GM19324 (cell line): ENCODE results near the gene FCN3.

Experiments used
- ATAC-seq: cut with Tn5 transposase; IDR thresholded peaks from one replicate; pipeline ENCODE4 v1.9.1; 2021; ENCODE audit warnings: mild to moderate bottlenecking, moderate library complexity; ENCODE audit not compliant: unreplicated experiment, low FRiP score

The FCN3 gene

GRCh38 chr1:27381969-27382762 is 7.5 kb upstream of the FCN3 start:
- no peak for ATAC-seq

GRCh38 chr1:27380766-27381733 is 6.4 kb upstream of the FCN3 start:
- ATAC-seq = no peak

- ATAC-seq = no peak
These were observed 5.6 kb upstream of the FCN3 start for GRCh38 chr1:27380224-27380623.

- ATAC-seq = no peak
These were observed 5.0 kb upstream of the FCN3 start for GRCh38 chr1:27379564-27380122.

- no peak for ATAC-seq
These were observed 3.3 kb upstream of the FCN3 start for GRCh38 chr1:27377760-27378495.

- ATAC-seq = no peak
These were observed 1.6 kb downstream of the FCN3 start for GRCh38 chr1:27372808-27373690.

GRCh38 chr1:27372022-27372807 is 2.4 kb downstream of the FCN3 start:
- ATAC-seq = no peak

GRCh38 chr1:27368869-27369582 is 5.6 kb downstream of the FCN3 start:
- no peak for ATAC-seq

GRCh38 chr1:27367160-27367650 is 7.4 kb downstream of the FCN3 start:
- ATAC-seq = no peak

- ATAC-seq = no peak
These were observed 8.0 kb downstream of the FCN3 start, which contains the start of gene MAP3K6 for GRCh38 chr1:27366411-27367159. MAP3K6 (minus strand) TSS chr1:27366961; CDS start chr1:27366597, 364 bp downstream.

- ATAC-seq = no peak
These were observed 8.6 kb downstream of the FCN3 start for GRCh38 chr1:27366113-27366410.

GRCh38 chr1:27365372-27366112 is 9.1 kb downstream of the FCN3 start:
- no peak for ATAC-seq

GRCh38 chr1:27364696-27365371 is 9.8 kb downstream of the FCN3 start:
- no peak for ATAC-seq

GRCh38 chr1:27363766-27364695 is 10.6 kb downstream of the FCN3 start:
- no peak for ATAC-seq

- no peak for ATAC-seq
These were observed 13.1 kb downstream of the FCN3 start for GRCh38 chr1:27361553-27361952.
